ENCODE results near the gene CLEC4M.
"Not testable (repeated sequence)": the region's sequence is repeated elsewhere in the genome, so short reads cannot be mapped to it uniquely, and the experiment has no call there.

The CLEC4M gene

GRCh38 chr19:7778081-7778480 is 15.0 kb downstream of the CLEC4M start:
- DNase-seq, result peak; percentile 53

- no peak for DNase-seq
Observed at GRCh38 chr19:7779631-7780486, 16.8 kb downstream of the CLEC4M start.

GRCh38 chr19:7781157-7781556 is 18.1 kb downstream of the CLEC4M start:
- DNase-seq, result no peak

GRCh38 chr19:7783991-7784423 is 21.0 kb downstream of the CLEC4M start:
- peak; percentile 21 for DNase-seq

DNA sequence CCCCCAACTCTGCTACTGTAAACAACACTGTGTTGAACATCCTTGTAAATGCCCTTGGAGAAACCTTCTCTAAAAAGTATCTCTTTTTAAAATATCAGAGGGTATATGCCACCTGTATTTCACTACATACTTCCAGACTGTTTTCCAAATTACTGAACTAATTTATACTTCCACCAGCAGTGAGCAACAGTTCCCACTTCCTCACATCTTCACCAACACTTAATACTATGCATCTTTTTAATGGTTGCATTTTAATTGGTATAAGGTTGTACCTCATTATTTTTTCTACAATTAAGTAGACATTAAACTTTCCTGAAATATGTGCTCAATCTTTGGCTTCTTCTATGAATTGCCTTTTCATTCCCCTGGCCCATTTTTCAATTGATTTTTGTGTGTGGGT is 21.8 kb downstream of the CLEC4M start:
- no peak for DNase-seq

DNA sequence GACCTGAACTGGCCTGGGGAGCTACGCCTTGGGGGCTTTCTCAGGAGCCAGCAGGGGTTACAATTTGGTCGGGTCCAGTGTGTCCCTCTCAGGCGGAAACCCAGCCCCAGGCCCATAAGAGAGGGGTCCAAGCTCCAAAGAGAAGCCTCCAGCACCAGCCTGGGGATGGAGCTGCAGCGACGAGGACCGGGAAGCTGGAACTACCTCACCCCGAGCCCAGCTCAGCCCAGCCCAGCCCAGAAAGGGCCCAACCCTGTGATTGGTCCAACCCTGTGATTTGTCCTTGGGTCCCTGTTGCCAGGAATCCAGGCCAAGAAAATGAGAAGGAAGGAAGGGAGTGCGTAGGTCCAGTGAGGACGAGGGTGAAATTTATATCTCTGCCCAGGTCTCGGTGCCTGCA is 24.1 kb downstream of the CLEC4M start:
- DNase-seq, result no peak

DNA sequence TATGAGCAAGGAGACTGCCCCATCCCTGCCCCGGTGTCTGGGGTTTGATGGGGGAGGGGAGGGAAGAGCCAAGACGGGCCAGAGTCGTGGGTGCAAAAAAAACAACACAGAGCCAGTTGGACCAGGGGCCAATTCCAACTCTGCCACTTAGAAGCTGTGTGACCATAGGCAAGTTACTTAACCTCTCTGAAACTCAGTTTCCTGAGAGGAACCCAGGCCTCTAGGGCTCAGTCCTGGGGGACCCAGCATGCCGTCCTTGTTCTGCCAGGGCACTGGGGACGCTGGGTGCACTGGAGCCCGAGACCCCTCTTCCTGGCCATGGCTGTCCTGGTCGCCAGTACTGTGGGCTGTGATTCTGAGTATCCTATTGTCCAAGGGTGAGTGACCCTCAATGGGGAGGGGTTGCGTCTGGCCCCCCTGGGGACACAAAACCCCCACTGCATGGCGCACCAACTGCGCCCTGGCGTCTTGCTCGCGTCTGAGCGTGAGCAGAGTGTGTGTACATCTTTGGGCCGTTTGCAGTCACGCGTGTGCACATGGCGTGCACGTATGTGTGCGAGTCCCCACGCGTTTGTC is 24.6 kb downstream of the CLEC4M start:
- DNase-seq, result no peak

DNA sequence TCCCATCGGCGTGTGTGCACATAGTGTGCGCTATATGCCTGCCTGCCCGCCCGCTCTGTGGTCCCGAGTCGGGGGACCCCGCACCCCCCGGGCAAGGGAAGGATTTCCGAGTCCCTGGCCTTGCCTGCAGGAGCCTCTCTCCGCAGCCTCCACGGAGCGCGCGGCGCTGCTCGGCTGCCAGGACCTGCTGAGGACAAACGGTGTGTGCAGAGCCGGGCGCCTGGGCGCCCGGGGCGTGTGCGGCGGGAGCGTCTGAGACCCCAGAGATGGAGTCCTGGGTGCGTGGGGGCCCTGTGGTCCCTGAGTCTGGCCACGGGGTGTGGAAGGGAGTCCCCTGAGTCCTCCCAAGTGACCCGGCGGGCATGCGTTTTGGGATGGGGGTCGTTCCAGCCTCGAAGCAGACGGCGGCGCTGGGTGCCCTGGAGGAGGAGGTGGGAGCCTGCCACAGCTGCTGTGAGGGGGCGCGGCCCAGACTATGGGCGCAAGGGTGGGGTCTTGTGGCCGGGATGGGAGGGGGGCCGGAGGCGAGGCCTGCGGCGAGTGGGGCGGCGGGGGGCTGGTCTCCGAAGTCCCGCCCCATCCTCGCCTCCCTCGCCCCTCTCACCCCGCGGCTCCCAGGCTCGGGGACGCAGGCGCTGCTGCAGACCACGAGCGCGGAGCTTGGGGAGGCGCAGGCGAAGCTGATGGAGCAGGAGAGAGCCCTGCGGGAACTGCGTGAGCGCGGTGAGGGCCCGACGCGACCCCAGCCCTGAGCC is 25.3 kb downstream of the CLEC4M start:
- no peak for DNase-seq

DNA sequence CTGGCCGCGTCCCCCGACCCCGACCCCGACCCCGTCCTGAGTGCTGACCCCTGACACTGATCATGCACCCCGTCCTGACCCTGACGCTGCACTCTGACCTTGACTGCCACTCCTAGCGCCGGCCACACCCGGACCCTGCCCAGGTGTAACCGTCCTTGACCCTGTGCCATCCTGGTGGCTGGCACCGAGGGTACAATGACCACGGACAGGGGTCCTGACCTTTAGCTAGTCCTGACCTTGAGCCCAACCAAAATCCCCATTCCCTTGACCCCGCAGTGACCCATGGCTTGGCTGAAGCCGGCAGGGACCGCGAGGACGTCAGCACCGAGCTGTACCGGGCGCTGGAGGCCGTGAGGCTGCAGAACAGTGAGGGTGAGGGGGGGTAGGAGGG is 25.9 kb downstream of the CLEC4M start:
- DNase-seq, result no peak

GRCh38 chr19:7789447-7789846 is 26.4 kb downstream of the CLEC4M start:
- DNase-seq, result no peak

DNA sequence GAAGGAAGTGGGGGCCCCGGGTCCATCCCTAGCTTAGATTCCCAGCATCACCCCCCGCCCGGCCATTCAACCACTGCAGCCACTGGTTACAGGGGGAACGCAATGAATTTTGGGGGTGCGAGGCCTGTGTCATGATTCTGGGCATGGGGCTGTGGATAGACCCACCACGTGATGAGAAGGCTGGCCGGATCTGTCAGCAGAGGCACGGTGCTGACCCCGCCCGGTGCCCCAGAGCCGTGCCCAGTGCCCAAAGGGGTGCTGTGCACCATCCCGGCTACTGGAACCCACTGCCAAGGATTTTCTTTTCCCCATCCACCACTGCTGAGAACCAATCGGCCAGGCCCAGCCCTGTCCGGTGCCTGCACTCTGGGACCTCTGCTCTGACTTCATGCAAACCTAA is 27.4 kb downstream of the CLEC4M start:
- DNase-seq, result no peak

- no peak for DNase-seq
Observed at GRCh38 chr19:7792281-7792680, 29.2 kb downstream of the CLEC4M start.

DNA sequence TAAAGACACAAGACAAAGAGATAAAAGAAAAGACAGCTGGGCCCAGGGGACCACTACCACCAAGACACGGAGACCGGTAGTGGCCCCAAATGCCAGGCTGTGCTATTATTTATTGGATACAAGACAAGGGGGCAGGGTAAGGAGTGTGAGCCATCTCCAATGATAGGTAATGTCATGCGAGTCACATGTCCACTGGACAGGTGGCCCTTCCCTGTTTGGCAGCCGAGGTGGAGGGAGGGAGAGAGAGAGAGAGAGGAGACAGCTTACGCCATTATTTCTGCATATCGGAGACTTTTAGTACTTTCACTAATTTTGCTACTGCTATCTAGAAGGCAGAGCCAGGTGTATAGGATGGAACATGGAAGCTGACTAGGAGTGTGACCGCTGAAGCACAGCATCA is 29.7 kb downstream of the CLEC4M start:
- DNase-seq, result not testable (repeated sequence)

DNA sequence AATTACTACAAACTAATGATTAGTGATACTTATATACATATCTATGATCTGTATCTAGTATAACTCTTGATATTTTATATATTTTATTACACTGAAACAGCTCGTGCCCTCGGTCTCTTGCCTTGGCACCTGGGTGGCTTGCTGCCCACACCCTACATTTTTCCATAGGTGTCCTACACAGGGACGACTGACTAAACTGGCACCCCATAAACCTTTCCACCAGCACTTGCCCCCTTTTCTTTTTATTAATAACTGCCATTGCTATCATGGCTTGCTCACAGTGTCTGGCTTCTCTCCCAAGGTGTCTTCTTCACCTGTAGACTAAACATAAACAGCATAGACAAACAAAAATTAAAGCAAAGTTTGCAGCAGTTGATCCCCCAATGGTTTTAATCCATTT is 30.4 kb downstream of the CLEC4M start:
- DNase-seq, result no peak

GRCh38 chr19:7795555-7796161 is 32.6 kb downstream of the CLEC4M start:
- DNase-seq, result no peak

DNA sequence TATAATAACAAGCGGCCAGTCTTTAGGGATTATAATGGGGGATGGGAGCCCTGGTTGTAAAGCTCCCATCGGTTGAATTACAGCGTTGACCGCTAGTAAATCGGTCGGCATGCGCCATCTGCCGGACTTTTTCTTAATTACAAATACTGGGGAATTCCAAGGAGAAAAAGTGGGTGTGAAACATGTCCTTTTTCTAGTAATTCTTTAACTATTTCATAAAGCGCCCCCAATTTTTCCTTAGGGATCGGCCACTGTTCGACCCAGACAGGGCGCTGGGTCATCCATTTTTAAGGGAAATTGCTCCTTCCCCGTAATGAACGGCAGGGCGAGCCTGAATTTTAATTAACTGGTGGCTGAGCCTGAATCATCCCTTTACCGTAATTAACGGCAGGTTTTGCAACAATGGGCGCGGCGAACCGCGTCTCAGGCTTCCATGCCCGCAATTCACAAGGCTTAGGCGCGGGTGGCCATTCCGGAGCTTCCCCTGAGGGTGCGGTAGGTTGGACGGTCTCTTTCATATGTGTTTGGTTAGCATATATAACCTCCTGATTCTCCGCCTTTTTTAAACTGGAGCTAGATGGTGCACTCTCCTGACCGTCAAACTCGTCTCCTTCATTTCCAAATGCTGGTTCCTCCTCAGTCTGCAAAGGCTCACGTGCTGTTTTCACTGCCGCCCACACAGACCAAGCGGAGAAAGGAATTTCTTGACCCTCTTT is 36.8 kb downstream of the CLEC4M start:
- DNase-seq, result peak; percentile 39

DNA sequence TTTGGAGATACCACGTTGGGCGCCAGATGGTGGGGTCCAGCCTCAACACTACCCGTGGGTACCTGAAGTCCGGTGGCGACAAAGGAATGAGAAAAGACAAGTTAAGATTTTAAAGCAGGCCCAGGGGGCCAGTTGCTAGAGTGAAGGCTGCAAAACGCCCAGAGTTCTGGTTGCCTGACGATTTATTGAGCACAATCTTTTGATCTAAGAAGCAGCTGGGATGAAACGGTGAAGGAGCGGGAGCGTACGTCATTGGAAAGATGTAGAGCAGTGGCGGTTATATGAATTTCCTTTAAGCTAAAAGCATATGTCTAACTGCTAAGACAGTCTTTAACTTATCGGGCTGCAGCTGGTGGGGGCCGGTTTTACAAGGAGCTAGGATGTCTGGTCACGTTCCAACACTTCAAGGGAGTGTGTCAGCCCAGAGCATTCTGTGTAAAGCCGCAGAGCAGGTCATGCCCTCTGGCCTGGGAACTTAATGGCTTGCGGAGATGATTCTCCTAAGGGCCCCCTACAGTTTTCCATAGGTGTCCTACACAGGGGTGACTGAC is 38.1 kb downstream of the CLEC4M start:
- no peak for DNase-seq

- DNase-seq, result no peak
Observed at GRCh38 chr19:7806234-7806633, 43.2 kb downstream of the CLEC4M start.

DNA sequence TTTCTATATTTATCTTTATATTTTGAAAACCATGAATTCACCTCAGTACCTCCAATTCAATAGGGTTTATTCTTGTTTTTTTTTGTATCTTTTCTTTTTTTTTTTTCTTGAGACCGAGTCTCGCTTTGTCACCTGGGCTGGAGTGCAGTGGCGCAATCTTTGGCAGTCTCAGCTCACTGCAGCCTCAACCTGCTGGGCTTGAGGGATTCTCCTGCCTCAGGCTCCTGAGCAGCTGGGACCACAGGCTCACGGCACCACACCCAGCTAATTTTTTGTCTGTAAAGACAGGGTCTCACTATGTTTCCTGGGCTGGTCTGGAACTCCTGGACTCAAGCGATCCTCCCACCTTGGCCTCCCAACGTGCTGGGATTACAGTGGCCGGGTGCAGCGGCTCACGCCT is 43.8 kb downstream of the CLEC4M start:
- no peak for DNase-seq

GRCh38 chr19:7808108-7808507 is 45.1 kb downstream of the CLEC4M start:
- DNase-seq, result no peak

- no peak for DNase-seq
Observed at GRCh38 chr19:7811989-7812388, 48.9 kb downstream of the CLEC4M start.

- no peak for DNase-seq
Observed at GRCh38 chr19:7815325-7815724, 52.3 kb downstream of the CLEC4M start.

Data from GF-D8 (cell line).